A673 (cell line): Measurements from ENCODE around the gene DDX19B. TPM values are rescaled to one million over a fixed set of nuclear protein-coding genes. Genes with fewer than 3 reads are reported as not detected.
"Not testable (repeated sequence)": the region's sequence is repeated elsewhere in the genome, so short reads cannot be mapped to it uniquely, and the experiment has no call there.

Source experiments
- BruUV-seq: library from RNA; stranded (reverse); fragments of 400-500 nt; replicated peaks from 2 replicates; lab custom pipeline; 2021; lab: Mats Ljungman, UMichigan
- CTCF ChIA-PET: fragments of 300-600 bp; sonication (Branson Sonifier 250); formaldehyde crosslinking; loops from one replicate; lab custom pipeline; 2022; ENCODE audit warnings: antibody characterized with exemption; lab: Charles Lee
- POLR2A ChIA-PET: fragments of 300-600 bp; sonication (Branson Sonifier 250); formaldehyde crosslinking; loops from one replicate; lab custom pipeline; 2022; ENCODE audit warnings: antibody characterized with exemption; ENCODE audit not compliant: low non-redundant PET; lab: Charles Lee
- DNase-seq: peaks from one replicate; pipeline ENCODE4 v3.0.0-alpha.2; 2015; ENCODE audit warnings: low spot score
- H3K27ac ChIP-seq: fragments of 200-600 bp; sonication (generic); 2 replicates; pipeline ENCODE4 v1.5.1; 2016; ENCODE audit warnings: mixed run types, low read depth, mild to moderate bottlenecking, mixed read lengths, antibody characterized with exemption, low read length; ENCODE audit not compliant: poor library complexity, severe bottlenecking
- H3K27me3 ChIP-seq: fragments of 200-600 bp; sonication (generic); replicated peaks from 2 replicates; pipeline ENCODE4 v1.6.1; 2017; ENCODE audit warnings: mixed run types, low read depth, mild to moderate bottlenecking, mixed read lengths, antibody characterized with exemption, low read length; ENCODE audit not compliant: insufficient read depth, poor library complexity
- H3K36me3 ChIP-seq: fragments of 200-600 bp; sonication (generic); 2 replicates; pipeline ENCODE4 v1.6.1; 2016; ENCODE audit warnings: mixed run types, mild to moderate bottlenecking, mixed read lengths, antibody characterized with exemption, low read length; ENCODE audit not compliant: insufficient read depth, poor library complexity, severe bottlenecking
- H3K4me1 ChIP-seq: fragments of 200-600 bp; sonication (generic); 2 replicates; pipeline ENCODE4 v1.6.1; 2017; ENCODE audit warnings: mixed run types, mild to moderate bottlenecking, mixed read lengths, antibody characterized with exemption, low read length; ENCODE audit not compliant: insufficient read depth, poor library complexity, severe bottlenecking
- H3K4me3 ChIP-seq: fragments of 200-600 bp; sonication (generic); 2 replicates; pipeline ENCODE4 v1.5.1; 2016; ENCODE audit warnings: low read depth, mixed run types, mild to moderate bottlenecking, mixed read lengths, low read length; ENCODE audit not compliant: poor library complexity, severe bottlenecking
- H3K9me3 ChIP-seq: fragments of 200-600 bp; sonication (generic); 2 replicates; pipeline ENCODE4 v1.6.1; 2016; ENCODE audit warnings: mixed run types, low read depth, mild to moderate bottlenecking, mixed read lengths, antibody characterized with exemption, low read length; ENCODE audit not compliant: poor library complexity, severe bottlenecking
- EZH2 ChIP-seq: fragments of 200-600 bp; sonication (generic); IDR thresholded peaks from 2 replicates; pipeline ENCODE4 v1.6.1; 2017; ENCODE audit warnings: borderline replicate concordance, low read depth, mild to moderate bottlenecking, mixed read lengths, antibody characterized with exemption, low read length; ENCODE audit not compliant: poor library complexity, severe bottlenecking
- intact Hi-C: fragments of 100-400 bp; cut with micrococcal nuclease; formaldehyde crosslinking; loops from one replicate; pipeline ENCODE4 v1.10.0; 2022; ENCODE audit not compliant: unreplicated experiment
- total RNA-seq: library from RNA; stranded (reverse); gene quantifications from 2 replicates; pipeline ENCODE4 v1.2.3, GENCODE V29; 2021
- TF ChIP-seq, protein P1 (sequence below): fragments of 300-800, 200-600 bp; sonication (generic); conservative IDR thresholded peaks from 2 replicates; pipeline ENCODE4 v1.5.1; 2017; ENCODE audit warnings: low read depth, mild to moderate bottlenecking, antibody characterized with exemption, low read length, moderate library complexity, mixed read lengths

DDX19B gene
- total RNA-seq, 1 experiment from 2014 or later = 37.6 TPM

DNA sequence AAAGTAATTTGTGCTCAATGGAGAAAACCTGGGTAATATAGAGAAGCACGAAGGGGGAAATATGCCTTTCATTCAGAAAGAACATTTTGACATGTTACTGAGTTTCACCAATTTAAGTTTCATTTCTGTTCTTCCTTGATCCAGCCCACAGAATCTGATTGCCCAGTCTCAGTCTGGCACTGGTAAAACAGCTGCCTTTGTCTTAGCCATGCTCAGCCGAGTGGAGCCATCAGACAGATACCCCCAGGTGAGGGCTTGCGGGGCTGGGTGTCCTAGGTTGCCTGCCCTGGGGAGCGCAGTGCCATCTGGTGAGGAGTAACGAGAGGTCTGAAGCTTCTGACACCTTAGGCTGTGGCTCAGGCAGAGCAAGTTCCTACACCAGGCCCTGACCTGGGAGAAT, 65.4 kb downstream of the DDX19B start:
- CTCF ChIA-PET = no interaction called here

GRCh38 chr16:70370145-70370544, 71.2 kb downstream of the DDX19B start:
- intact Hi-C loops = loop anchor here (2.0 kb wide), 1 partner anchor 283 kb away; no protein-coding TSS in a partner anchor
- peaks cover 37% of the 10 kb centered on the region for H3K36me3 ChIP-seq

More for the DNA sequence above, 65.4 kb downstream of the DDX19B start:
- H3K4me3 ChIP-seq = no peak overlapping the region
- POLR2A ChIA-PET = no interaction called here
- no peaks in the 10 kb centered on the region for H3K9me3 ChIP-seq
- no peak for TF ChIP-seq EZH2
- TF ChIP-seq, protein P1, sequence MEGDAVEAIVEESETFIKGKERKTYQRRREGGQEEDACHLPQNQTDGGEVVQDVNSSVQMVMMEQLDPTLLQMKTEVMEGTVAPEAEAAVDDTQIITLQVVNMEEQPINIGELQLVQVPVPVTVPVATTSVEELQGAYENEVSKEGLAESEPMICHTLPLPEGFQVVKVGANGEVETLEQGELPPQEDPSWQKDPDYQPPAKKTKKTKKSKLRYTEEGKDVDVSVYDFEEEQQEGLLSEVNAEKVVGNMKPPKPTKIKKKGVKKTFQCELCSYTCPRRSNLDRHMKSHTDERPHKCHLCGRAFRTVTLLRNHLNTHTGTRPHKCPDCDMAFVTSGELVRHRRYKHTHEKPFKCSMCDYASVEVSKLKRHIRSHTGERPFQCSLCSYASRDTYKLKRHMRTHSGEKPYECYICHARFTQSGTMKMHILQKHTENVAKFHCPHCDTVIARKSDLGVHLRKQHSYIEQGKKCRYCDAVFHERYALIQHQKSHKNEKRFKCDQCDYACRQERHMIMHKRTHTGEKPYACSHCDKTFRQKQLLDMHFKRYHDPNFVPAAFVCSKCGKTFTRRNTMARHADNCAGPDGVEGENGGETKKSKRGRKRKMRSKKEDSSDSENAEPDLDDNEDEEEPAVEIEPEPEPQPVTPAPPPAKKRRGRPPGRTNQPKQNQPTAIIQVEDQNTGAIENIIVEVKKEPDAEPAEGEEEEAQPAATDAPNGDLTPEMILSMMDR = no peak
- intact Hi-C loops = no loop called here
- H3K27ac ChIP-seq = no peak overlapping the region
- H3K36me3 ChIP-seq = peaks cover 58% of the 10 kb centered on the region
- no peak for DNase-seq
- H3K27me3 ChIP-seq = no peaks in the 10 kb centered on the region
- BruUV-seq = no TSS peak
- no peaks in the 10 kb centered on the region for H3K4me1 ChIP-seq

DNA sequence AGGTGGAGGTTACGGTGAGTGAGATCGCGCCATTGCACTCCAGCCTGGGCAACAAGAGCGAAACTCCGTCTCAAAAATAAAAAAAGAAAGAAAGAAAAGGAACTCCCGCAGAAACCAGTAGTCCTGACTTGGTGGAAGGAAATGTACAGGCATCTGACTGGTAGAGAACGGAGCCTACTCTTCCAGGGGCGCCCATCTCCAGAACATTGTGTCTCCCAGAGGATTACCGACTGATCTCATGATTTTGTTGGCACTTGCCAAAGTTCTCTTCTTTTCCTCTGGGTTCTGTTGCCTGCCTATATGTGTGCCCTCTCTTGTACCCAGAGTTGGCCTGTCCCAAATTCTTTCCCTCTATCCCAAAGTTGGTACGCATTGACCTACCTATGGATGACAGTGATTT, 71.9 kb downstream of the DDX19B start:
- intact Hi-C loops = loop anchor here (2.0 kb wide), 1 partner anchor 282 kb away; no protein-coding TSS in a partner anchor

More at GRCh38 chr16:70370145-70370544, 71.2 kb downstream of the DDX19B start:
- DNase-seq = peak; percentile 37
- CTCF ChIA-PET = interaction anchor here (0.6 to 0.8 kb wide), 3 partner anchors 136 to 284 kb away, joined by 3 to 5 read pairs (median 4); no protein-coding TSS in a partner anchor
- not testable (repeated sequence) for H3K4me1 ChIP-seq, H3K4me3 ChIP-seq, H3K27me3 ChIP-seq, H3K9me3 ChIP-seq, H3K27ac ChIP-seq, BruUV-seq
- TF ChIP-seq, protein P1 = peak; percentile 67
- POLR2A ChIA-PET = interaction anchor here (0.7 kb wide), 1 partner anchor 227 kb away, joined by 3 read pairs; no protein-coding TSS in a partner anchor

More for the DNA sequence above, 71.9 kb downstream of the DDX19B start:
- TF ChIP-seq EZH2 = no peak
- TF ChIP-seq, protein P1 = no peak
- no TSS peak for BruUV-seq
- Histone ChIP-seq H3K27me3 (no peaks in the 10 kb centered on the region), H3K27ac (no peak overlapping the region), H3K4me1 (no peaks in the 10 kb centered on the region), H3K4me3 (no peak overlapping the region), H3K36me3 (peaks cover 33% of the 10 kb centered on the region), H3K9me3 (no peaks in the 10 kb centered on the region)
- ChIA-PET CTCF (no interaction called here), POLR2A (no interaction called here)
- DNase-seq = no peak
